ENCODE measurements around the gene ZNF280D.
A peak's percentile ranks its signal among the peaks of the same experiment; 100 is the strongest.
"Not testable (repeated sequence)": the region's sequence is repeated elsewhere in the genome, so short reads cannot be mapped to it uniquely, and the experiment has no call there.

The ZNF280D gene

GRCh38 chr15:56733136-56734012, at the start of gene ZNF280D:
ZNF280D (minus strand) TSS chr15:56733509; CDS start chr15:56707109, 26,400 bp downstream.
- DNase-seq: peak; percentile 87
- peaks cover 37% of the 10 kb centered on the region for H3K36me3 Mint-ChIP-seq (ENCODE audit: low read depth)
- H3K27me3 Mint-ChIP-seq: no peaks in the 10 kb centered on the region
- H3K4me1 Mint-ChIP-seq (ENCODE audit: low read depth): peaks cover 35% of the 10 kb centered on the region
- peak within 1 kb of the TSS; percentile 97 for H3K27ac Mint-ChIP-seq
- H3K4me3 Mint-ChIP-seq: peak within 1 kb of the TSS; percentile 91
- H3K9me3 Mint-ChIP-seq: peaks cover 3% of the 10 kb centered on the region

DNA sequence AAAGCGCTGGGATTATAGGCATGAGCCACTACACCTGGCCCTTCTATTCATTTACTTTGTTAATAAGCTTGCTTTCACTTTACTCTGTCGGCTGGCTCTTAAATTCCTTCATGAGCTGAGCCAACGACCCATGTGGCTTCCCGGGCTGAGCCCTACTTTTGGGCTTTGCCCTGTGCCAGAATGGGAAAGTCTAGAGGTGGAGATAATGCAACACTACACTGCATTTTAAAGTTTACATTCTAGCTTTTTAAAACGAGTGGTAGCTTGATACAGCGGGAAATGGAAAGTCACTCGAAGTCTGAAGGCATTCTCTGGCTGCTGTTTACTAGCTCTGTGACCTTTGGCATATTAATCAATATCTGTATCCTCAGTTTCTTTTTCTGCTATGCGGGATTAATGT, 49.0 kb upstream of the ZNF280D start:
- peaks cover 13% of the 10 kb centered on the region for H3K9me3 Mint-ChIP-seq
- no peak for DNase-seq
- no peaks in the 10 kb centered on the region for H3K36me3 Mint-ChIP-seq (ENCODE audit: low read depth)
- no peak overlapping the region for H3K4me3 Mint-ChIP-seq
- H3K27me3 Mint-ChIP-seq: peaks cover 12% of the 10 kb centered on the region
- H3K4me1 Mint-ChIP-seq (ENCODE audit: low read depth): peaks cover 18% of the 10 kb centered on the region
- H3K27ac Mint-ChIP-seq: no peak overlapping the region

DNA sequence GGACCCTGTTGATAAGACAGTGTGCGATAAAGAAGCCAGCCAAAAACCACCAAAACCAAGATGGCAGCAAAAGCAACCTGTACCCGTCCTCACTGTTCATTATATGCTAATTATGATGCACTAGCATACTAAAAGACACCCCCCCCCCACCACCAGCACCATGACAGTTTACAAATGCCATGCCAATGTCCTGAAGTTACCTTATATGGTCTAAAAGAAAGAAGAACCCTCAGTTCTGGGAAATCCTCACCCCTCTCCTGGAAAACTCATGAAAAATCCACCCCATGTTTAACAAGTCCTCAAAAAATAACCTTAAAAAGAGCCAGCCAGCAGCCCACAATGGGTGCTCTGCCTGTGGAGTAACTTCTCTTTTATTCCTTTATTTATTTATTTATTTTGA, 48.4 kb upstream of the ZNF280D start:
- no peak overlapping the region for H3K4me3 Mint-ChIP-seq
- peaks cover 12% of the 10 kb centered on the region for H3K4me1 Mint-ChIP-seq (ENCODE audit: low read depth)
- DNase-seq: no peak
- H3K36me3 Mint-ChIP-seq (ENCODE audit: low read depth): no peaks in the 10 kb centered on the region
- peaks cover 13% of the 10 kb centered on the region for H3K9me3 Mint-ChIP-seq
- H3K27me3 Mint-ChIP-seq: peaks cover 17% of the 10 kb centered on the region
- no peak overlapping the region for H3K27ac Mint-ChIP-seq

- DNase-seq; H3K4me3 Mint-ChIP-seq; H3K36me3 Mint-ChIP-seq (ENCODE audit: low read depth); H3K27ac Mint-ChIP-seq: not testable (repeated sequence)
- H3K9me3 Mint-ChIP-seq: peaks cover 13% of the 10 kb centered on the region
- peaks cover 24% of the 10 kb centered on the region for H3K27me3 Mint-ChIP-seq
- peaks cover 12% of the 10 kb centered on the region for H3K4me1 Mint-ChIP-seq (ENCODE audit: low read depth)
Observed at GRCh38 chr15:56780102-56780725, 46.9 kb upstream of the ZNF280D start.

DNA sequence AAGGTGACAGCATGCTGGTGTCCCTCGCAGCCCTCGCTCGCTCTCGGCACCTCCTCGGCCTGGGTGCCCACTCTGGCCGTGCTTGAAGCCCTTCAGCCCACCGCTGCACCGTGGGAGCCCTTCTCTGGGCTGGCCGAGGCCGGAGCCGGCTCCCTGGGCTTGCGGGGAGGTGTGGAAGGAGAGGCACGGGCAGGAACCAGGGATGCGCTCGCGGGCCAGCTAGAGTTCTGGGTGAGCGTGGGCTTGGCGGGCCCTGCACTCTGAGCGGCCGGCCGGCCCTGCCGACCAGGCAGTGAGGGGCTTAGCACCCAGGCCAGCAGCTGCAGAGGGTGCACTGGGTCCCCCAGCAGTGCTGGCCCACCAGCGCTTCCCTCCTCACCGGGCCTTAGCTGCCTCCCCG, 46.1 kb upstream of the ZNF280D start:
- not testable (repeated sequence) for DNase-seq; H3K27ac Mint-ChIP-seq; H3K36me3 Mint-ChIP-seq (ENCODE audit: low read depth); H3K4me3 Mint-ChIP-seq
- peaks cover 12% of the 10 kb centered on the region for H3K4me1 Mint-ChIP-seq (ENCODE audit: low read depth)
- H3K27me3 Mint-ChIP-seq: peaks cover 24% of the 10 kb centered on the region
- H3K9me3 Mint-ChIP-seq: peaks cover 13% of the 10 kb centered on the region

DNA sequence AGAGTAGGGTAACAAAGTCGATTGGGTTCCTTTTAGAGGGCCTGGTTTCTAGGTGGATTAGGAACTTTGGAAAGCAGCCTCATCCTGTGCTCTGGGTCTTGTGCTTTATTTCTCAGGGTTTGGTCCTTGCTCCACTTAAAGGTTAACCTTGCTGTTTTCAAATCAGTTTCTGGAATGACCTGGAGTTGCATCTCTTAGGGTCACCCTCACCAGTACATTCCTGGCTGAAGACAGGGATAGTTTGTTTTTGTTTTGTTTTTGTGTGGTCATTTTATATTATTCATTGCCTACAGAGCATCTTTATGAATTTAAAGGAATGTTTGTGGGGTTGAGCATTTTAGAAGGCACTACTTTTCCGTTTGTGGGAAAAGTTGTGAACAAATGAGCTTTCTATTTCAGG, 45.5 kb upstream of the ZNF280D start:
- H3K4me1 Mint-ChIP-seq (ENCODE audit: low read depth): peaks cover 12% of the 10 kb centered on the region
- H3K36me3 Mint-ChIP-seq (ENCODE audit: low read depth): no peaks in the 10 kb centered on the region
- no peak overlapping the region for H3K4me3 Mint-ChIP-seq
- H3K27me3 Mint-ChIP-seq: peaks cover 25% of the 10 kb centered on the region
- DNase-seq: no peak
- no peak overlapping the region for H3K27ac Mint-ChIP-seq
- H3K9me3 Mint-ChIP-seq: peaks cover 13% of the 10 kb centered on the region

DNA sequence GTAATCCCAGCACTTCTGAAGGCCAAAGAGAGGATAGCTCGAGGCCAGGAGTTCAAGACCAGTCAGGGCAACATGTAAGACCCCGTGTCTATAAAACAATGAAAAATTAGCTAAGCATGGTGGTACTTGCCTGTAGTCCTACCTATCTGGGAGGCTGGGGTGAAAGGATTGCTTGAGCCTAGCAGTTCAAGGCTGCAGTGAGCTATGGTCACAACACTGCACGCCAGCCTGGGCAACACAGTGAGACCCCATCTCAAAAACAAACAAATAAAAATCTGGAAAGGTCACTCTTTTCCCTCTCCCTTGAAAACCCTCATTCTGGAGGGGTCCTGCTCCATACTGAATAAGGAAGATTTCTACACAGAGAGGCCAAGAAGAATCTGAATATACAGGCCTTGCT, 43.5 kb upstream of the ZNF280D start:
- DNase-seq: no peak
- H3K4me3 Mint-ChIP-seq: no peak overlapping the region
- H3K9me3 Mint-ChIP-seq: peaks cover 7% of the 10 kb centered on the region
- peaks cover 27% of the 10 kb centered on the region for H3K27me3 Mint-ChIP-seq
- no peak overlapping the region for H3K27ac Mint-ChIP-seq
- H3K4me1 Mint-ChIP-seq (ENCODE audit: low read depth): peaks cover 12% of the 10 kb centered on the region
- no peaks in the 10 kb centered on the region for H3K36me3 Mint-ChIP-seq (ENCODE audit: low read depth)

- H3K27ac Mint-ChIP-seq: no peak overlapping the region
- peaks cover 2% of the 10 kb centered on the region for H3K9me3 Mint-ChIP-seq
- no peak overlapping the region for H3K4me3 Mint-ChIP-seq
- H3K4me1 Mint-ChIP-seq (ENCODE audit: low read depth): peaks cover 12% of the 10 kb centered on the region
- DNase-seq: no peak
- no peaks in the 10 kb centered on the region for H3K36me3 Mint-ChIP-seq (ENCODE audit: low read depth)
- peaks cover 21% of the 10 kb centered on the region for H3K27me3 Mint-ChIP-seq
Observed at GRCh38 chr15:56775641-56776040, 42.3 kb upstream of the ZNF280D start.

GRCh38 chr15:56774356-56774755, 41.0 kb upstream of the ZNF280D start:
- no peak overlapping the region for H3K27ac Mint-ChIP-seq
- no peaks in the 10 kb centered on the region for H3K36me3 Mint-ChIP-seq (ENCODE audit: low read depth)
- peaks cover 3% of the 10 kb centered on the region for H3K4me1 Mint-ChIP-seq (ENCODE audit: low read depth)
- DNase-seq: no peak
- peaks cover 18% of the 10 kb centered on the region for H3K27me3 Mint-ChIP-seq
- no peaks in the 10 kb centered on the region for H3K9me3 Mint-ChIP-seq
- no peak overlapping the region for H3K4me3 Mint-ChIP-seq

GRCh38 chr15:56772868-56773639, 39.7 kb upstream of the ZNF280D start:
- Mint-ChIP-seq H3K27me3 (peaks cover 14% of the 10 kb centered on the region), H3K4me3 (no peak overlapping the region), H3K9me3 (no peaks in the 10 kb centered on the region), H3K27ac (no peak overlapping the region), H3K4me1 (ENCODE audit: low read depth) (peaks cover 3% of the 10 kb centered on the region), H3K36me3 (ENCODE audit: low read depth) (no peaks in the 10 kb centered on the region)
- no peak for DNase-seq

DNA sequence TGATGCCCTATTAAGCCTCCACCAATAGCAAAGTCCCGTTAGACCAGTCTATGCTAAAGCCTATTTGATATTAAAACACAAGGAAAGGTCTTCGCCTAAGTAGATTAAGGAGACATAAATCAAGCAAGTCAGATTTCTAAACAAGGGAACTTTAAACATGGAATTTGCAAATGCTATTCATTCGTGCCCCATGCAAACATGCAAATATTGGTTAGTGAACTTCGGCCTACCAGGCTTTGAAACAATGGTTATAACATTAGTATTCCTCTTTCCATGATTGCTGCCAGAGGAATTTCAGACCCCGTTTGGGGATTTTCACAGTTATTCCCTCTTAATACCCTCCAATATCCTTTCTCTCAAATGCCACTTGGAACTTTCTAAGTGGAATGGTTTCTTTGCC, 36.9 kb upstream of the ZNF280D start:
- Mint-ChIP-seq H3K27me3 (peaks cover 2% of the 10 kb centered on the region), H3K9me3 (no peaks in the 10 kb centered on the region), H3K36me3 (ENCODE audit: low read depth) (no peaks in the 10 kb centered on the region), H3K4me3 (no peak overlapping the region), H3K4me1 (ENCODE audit: low read depth) (peaks cover 20% of the 10 kb centered on the region), H3K27ac (no peak overlapping the region)
- no peak for DNase-seq

DNA sequence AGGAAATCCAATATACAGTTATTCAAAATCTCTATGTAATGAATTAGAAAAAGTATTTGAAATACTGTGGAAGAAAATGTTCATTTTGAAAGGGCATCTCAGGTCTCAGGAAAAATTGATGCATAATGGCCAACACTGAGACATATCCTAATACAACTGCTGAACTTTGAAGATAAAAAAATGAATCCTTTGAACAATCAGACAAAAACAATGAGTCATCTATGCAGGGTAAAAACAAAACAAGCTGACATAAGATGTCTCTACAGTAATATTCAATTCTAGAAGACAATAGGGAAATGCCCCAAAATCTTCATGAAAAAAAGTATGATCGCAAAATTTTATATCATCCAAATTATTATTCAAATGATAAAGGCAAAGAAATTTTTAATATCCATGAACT, 34.0 kb upstream of the ZNF280D start:
- Mint-ChIP-seq H3K9me3 (no peaks in the 10 kb centered on the region), H3K36me3 (ENCODE audit: low read depth) (no peaks in the 10 kb centered on the region), H3K27me3 (no peaks in the 10 kb centered on the region), H3K4me3 (no peak overlapping the region), H3K4me1 (ENCODE audit: low read depth) (peaks cover 26% of the 10 kb centered on the region), H3K27ac (peak overlapping the region; percentile 69)
- DNase-seq: no peak

DNA sequence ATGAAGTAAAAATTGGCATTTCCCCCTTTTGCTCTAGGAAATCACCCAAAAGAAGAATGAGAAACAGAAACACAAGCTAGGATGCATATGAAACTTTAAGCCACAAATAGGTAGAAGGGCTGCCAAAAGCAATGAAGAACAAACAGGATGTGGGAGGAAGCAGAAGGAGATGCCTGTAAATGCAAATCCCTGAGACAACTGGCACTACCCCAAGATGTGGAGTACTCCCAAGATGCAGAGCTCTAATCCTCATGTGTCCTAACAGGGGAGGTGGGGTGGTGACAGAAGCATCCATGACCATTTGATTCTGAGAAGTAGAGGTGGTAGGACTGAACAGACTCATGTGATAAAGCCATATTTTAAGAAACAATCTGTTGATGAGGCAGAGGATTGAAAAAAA, 31.9 kb upstream of the ZNF280D start:
- H3K27ac Mint-ChIP-seq: no peak overlapping the region
- no peak for DNase-seq

DNA sequence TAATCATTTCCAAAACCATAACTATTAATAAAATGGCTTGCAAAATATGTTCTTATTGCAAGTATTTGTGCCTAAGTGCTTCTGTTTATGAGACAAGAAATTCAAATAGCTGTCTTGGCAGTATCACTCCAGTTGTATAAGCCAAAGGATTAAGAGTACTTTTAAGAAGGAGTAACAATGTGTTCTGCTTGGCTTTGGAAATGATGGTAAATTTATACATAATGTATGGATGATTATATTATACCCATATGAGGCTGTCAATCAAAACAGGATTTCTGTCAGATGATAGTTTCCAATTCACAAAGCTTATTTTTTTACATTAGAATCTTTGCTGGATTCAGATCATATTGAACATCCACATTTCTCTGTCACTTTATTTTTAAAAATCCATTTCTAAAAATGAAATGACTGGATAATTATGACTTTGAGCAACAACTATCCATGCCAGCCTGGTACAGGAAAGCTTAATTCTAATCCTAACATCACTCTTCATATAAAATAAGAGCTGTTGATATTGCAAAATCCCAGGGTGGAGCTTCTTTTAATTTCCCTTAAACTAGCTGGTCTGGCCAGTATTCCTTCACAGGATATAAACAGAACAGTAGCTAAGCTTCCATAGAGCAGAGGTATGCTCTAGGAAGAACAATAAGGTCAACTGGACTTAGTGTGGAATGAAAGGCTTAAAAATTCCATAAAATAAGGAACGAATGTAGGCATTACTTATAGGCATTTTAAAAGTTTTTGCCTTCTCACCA, 30.0 kb upstream of the ZNF280D start:
- Mint-ChIP-seq H3K4me3 (no peak overlapping the region), H3K27me3 (no peaks in the 10 kb centered on the region), H3K9me3 (no peaks in the 10 kb centered on the region), H3K4me1 (ENCODE audit: low read depth) (peaks cover 26% of the 10 kb centered on the region), H3K27ac (no peak overlapping the region), H3K36me3 (ENCODE audit: low read depth) (no peaks in the 10 kb centered on the region)
- no peak for DNase-seq

More for the DNA sequence above, 31.9 kb upstream of the ZNF280D start:
- H3K9me3 Mint-ChIP-seq: no peaks in the 10 kb centered on the region
- no peak overlapping the region for H3K4me3 Mint-ChIP-seq
- H3K27me3 Mint-ChIP-seq: no peaks in the 10 kb centered on the region
- peaks cover 26% of the 10 kb centered on the region for H3K4me1 Mint-ChIP-seq (ENCODE audit: low read depth)
- no peaks in the 10 kb centered on the region for H3K36me3 Mint-ChIP-seq (ENCODE audit: low read depth)

Data from activated T-cell treated with anti-CD3 and anti-CD28 coated beads, Interleukin-2, amount 50 U/mL, for 24 hours (primary cell).